Uterus (tissue), 4 donors: ENCODE results near the gene ZNF236. TPM values are rescaled to one million over a fixed set of nuclear protein-coding genes. Genes with fewer than 3 reads are reported as not detected.

Experiments used
- DNase-seq, 2 donors: peaks; one replicate each; pipeline ENCODE4 v3.0.0-alpha.2; 2019 to 2020
- H3K27ac ChIP-seq, 2 donors: fragments of 200-600 bp; sonication (generic); 1 replicate in 1 of 2; 2 replicates in 1 of 2; pipeline ENCODE4 v1.5.1; 2016 to 2018
- H3K27me3 ChIP-seq, 2 donors: fragments of 200-600 bp; sonication (generic); one replicate each; pipeline ENCODE4 v1.5.1; 2018 to 2019; ENCODE audit warnings: control low read depth in 1 of 2
- H3K36me3 ChIP-seq, 2 donors: fragments of 200-600 bp; sonication (generic); one replicate each; pipeline ENCODE4 v1.5.1; 2019; ENCODE audit warnings: control low read depth in 1 of 2
- H3K4me1 ChIP-seq, 2 donors: fragments of 200-600 bp; sonication (generic); one replicate each; pipeline ENCODE4 v1.5.1; 2018 to 2019; ENCODE audit warnings: control low read depth in 1 of 2
- H3K4me3 ChIP-seq, 2 donors: fragments of 200-600 bp; sonication (generic); 1 replicate in 1 of 2; 2 replicates in 1 of 2; pipeline ENCODE4 v1.5.1; 2018 to 2019; ENCODE audit warnings: mild to moderate bottlenecking in 1 of 2
- H3K9me3 ChIP-seq, 2 donors: fragments of 200-600 bp; sonication (generic); one replicate each; pipeline ENCODE4 v1.5.1; 2019; ENCODE audit warnings: control low read depth in 1 of 2
- CTCF ChIP-seq, 4 experiments: fragments of 200-600 bp in 2 of 4; fragments of 450-650 bp in 2 of 4; sonication (generic) in 2 of 4; IDR thresholded peaks; one replicate each; pipeline ENCODE4 v1.5.1; 2016 to 2019; ENCODE audit warnings: antibody characterized with exemption in 4 of 4, mild to moderate bottlenecking in 2 of 4, moderate library complexity in 1 of 4
- POLR2A ChIP-seq, 2 donors: fragments of 450-650 bp; IDR thresholded peaks; one replicate each; pipeline ENCODE4 v1.6.1; 2016; ENCODE audit warnings: antibody characterized with exemption in 2 of 2, mild to moderate bottlenecking in 1 of 2, moderate library complexity in 1 of 2
- intact Hi-C: fragments of 100-400 bp; cut with DNase I; formaldehyde crosslinking; loops from one replicate; pipeline ENCODE4 v1.15.1; 2023; ENCODE audit warnings: low total_unique reads
- total RNA-seq, 4 donors: library from RNA; depleted of rRNA in 3 of 4; stranded (reverse); fragments of >200 nt in 3 of 4; gene quantifications; one replicate each; pipeline versions ENCODE4 v1.1.0 to v1.2.4, GENCODE V29; 2014 to 2023
- donor health status: DM: yes; HTN: yes; CAD: no.

ZNF236 gene
- total RNA-seq, 4 donors from 2014 or later = 16.7 to 40.7 (median 22.9) TPM

GRCh38 chr18:76873713-76874112 lies 51.4 kb downstream of the ZNF236 start:
- H3K4me1 ChIP-seq = no peaks in the 10 kb centered on the region
- H3K27ac ChIP-seq = no peak overlapping the region
- intact Hi-C loops = no loop called here
- no peaks in the 10 kb centered on the region for H3K9me3 ChIP-seq
- no peak overlapping the region for H3K4me3 ChIP-seq
- H3K36me3 ChIP-seq = no peaks in the 10 kb centered on the region
- no peak for TF ChIP-seq POLR2A (IDR thresholded peaks at IDR 0.05)
- no peak for TF ChIP-seq CTCF (IDR thresholded peaks at IDR 0.05)
- no peaks in the 10 kb centered on the region for H3K27me3 ChIP-seq
- DNase-seq = no peak

GRCh38 chr18:76874642-76875389 lies 52.5 kb downstream of the ZNF236 start:
- H3K27me3 ChIP-seq = no peaks in the 10 kb centered on the region
- H3K4me1 ChIP-seq = no peaks in the 10 kb centered on the region
- H3K4me3 ChIP-seq = no peak overlapping the region
- DNase-seq = no peak
- no peak overlapping the region for H3K27ac ChIP-seq
- TF ChIP-seq CTCF (IDR thresholded peaks at IDR 0.05) = no peak
- no peak for TF ChIP-seq POLR2A (IDR thresholded peaks at IDR 0.05)
- no peaks in the 10 kb centered on the region for H3K36me3 ChIP-seq
- H3K9me3 ChIP-seq = no peaks in the 10 kb centered on the region
- intact Hi-C loops = no loop called here

DNA sequence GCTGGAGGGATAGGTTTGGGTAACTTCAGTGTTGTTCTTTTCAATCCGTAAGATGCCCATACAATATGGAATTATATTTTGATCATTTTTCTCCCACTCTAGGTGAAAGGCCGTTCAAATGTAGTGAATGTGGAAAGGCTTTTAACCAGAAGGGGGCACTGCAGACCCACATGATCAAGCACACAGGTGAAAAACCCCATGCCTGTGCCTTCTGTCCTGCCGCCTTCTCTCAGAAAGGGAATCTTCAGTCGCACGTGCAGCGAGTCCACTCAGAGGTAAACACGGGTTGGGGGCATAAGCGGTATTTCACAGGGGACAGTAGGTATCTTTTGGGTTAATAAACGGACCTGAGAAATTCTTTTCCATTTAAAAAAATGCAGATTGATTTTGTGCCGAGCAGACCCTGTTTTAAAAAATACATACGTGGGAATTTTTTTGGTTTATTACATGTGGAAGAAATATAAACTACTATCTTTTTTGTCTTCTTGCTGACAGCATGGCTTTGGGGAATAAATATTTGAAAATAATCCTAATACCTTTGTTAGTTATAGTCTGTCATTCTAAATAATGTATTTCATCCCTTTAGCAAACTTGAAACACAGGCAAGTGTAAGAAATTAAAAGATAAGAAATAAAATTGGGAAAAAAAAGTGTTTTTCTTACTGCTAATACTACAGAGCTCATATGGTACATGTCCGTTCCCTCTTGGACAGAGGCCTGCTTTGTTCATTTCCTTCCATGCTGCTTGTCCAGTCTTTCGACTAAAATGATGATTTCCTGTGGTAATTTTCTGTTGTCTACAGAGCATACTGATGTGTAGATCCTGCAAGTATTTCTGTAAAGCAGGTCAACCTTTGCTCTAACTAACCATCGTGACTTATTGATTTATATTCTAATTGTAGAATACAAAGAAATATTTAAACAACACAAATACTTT lies 53.3 kb downstream of the ZNF236 start:
- no peak for DNase-seq
- no peaks in the 10 kb centered on the region for H3K36me3 ChIP-seq
- intact Hi-C loops = no loop called here
- H3K27me3 ChIP-seq = no peaks in the 10 kb centered on the region
- no peaks in the 10 kb centered on the region for H3K4me1 ChIP-seq
- H3K4me3 ChIP-seq = no peak overlapping the region
- TF ChIP-seq POLR2A (IDR thresholded peaks at IDR 0.05) = no peak
- peak; percentile 30 to 49 (median 43) for TF ChIP-seq CTCF (IDR thresholded peaks at IDR 0.05)
- no peak overlapping the region for H3K27ac ChIP-seq
- H3K9me3 ChIP-seq = no peaks in the 10 kb centered on the region

GRCh38 chr18:76878426-76878825 lies 56.1 kb downstream of the ZNF236 start:
- Histone ChIP-seq H3K27me3 (no peaks in the 10 kb centered on the region), H3K9me3 (no peaks in the 10 kb centered on the region), H3K27ac (no peak overlapping the region), H3K4me1 (no peaks in the 10 kb centered on the region), H3K36me3 (no peaks in the 10 kb centered on the region), H3K4me3 (no peak overlapping the region)
- no peak for DNase-seq
- no peak for TF ChIP-seq CTCF (IDR thresholded peaks at IDR 0.05)
- no peak for TF ChIP-seq POLR2A (IDR thresholded peaks at IDR 0.05)
- intact Hi-C loops = no loop called here

GRCh38 chr18:76880026-76880425 lies 57.7 kb downstream of the ZNF236 start:
- no peak overlapping the region for H3K4me3 ChIP-seq
- H3K27me3 ChIP-seq = no peaks in the 10 kb centered on the region
- no peak for TF ChIP-seq CTCF (IDR thresholded peaks at IDR 0.05)
- no peak for TF ChIP-seq POLR2A (IDR thresholded peaks at IDR 0.05)
- no peaks in the 10 kb centered on the region for H3K36me3 ChIP-seq
- intact Hi-C loops = no loop called here
- no peaks in the 10 kb centered on the region for H3K9me3 ChIP-seq
- DNase-seq = no peak
- no peaks in the 10 kb centered on the region for H3K4me1 ChIP-seq
- no peak overlapping the region for H3K27ac ChIP-seq
